GM12865 (cell line): ENCODE data around the gene FLOT1.

Experiments
- DNase-seq: peaks from one replicate; pipeline ENCODE4 v3.0.0; 2010; ENCODE audit warnings: low read depth
- H3K4me3 ChIP-seq: 2 replicates; pipeline ENCODE4 v1.5.1; 2011; ENCODE audit warnings: mild to moderate bottlenecking, low read depth, low read length, control low read depth
- CTCF ChIP-seq: IDR thresholded peaks from 2 replicates; pipeline ENCODE4 v1.5.1; 2011; ENCODE audit warnings: low read length, control low read depth, low read depth, inconsistent platforms; ENCODE audit not compliant: insufficient read depth; ENCODE audit errors: missing control alignments

FLOT1 gene

DNA sequence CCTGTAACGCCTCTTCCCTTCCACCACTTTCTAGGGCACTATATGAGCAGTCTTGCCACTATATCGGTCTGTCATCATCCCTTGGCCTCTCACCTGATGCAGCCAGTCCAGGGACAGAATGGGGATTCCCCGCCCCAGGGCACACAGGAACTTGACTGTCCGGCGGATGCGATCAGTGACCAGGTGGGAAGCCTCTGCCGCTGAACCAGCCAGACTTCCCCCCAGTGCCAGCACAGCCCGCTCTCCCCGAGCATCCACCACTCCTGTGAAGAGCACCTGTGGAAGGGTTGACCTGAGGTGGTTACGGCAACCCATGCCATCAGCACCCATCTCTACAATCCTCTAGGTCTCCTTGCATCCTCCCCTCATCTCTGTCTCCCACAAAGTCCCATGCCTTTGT, 39.5 kb downstream of the FLOT1 start:
- DNase-seq, result no peak
- H3K4me3 ChIP-seq, result no peak overlapping the region
- TF ChIP-seq CTCF, result no peak

- no peak for DNase-seq
- no peak overlapping the region for H3K4me3 ChIP-seq
- TF ChIP-seq CTCF, result no peak
Observed at GRCh38 chr6:30700340-30700739, 42.1 kb downstream of the FLOT1 start.

DNA sequence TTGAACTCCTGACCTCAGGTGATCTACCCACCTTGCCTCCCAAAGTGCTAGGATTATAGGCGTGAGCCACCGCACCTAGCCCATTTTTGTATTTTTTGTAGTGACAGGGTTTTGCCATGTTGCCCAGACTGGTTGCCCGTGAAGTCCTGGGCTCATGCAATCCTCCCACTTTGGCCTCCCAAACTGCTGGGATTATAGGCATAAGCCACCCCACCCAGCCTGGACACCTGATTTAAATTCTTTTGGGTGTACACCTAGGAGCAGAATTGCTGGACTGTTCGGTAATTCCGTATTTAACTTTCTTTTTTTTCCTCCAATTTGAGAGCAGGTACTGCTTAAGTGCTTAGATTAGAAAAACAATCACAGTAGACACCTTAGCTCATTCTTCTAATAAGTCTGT, 46.1 kb downstream of the FLOT1 start:
- H3K4me3 ChIP-seq, result no peak overlapping the region
- no peak for DNase-seq
- TF ChIP-seq CTCF, result no peak

DNA sequence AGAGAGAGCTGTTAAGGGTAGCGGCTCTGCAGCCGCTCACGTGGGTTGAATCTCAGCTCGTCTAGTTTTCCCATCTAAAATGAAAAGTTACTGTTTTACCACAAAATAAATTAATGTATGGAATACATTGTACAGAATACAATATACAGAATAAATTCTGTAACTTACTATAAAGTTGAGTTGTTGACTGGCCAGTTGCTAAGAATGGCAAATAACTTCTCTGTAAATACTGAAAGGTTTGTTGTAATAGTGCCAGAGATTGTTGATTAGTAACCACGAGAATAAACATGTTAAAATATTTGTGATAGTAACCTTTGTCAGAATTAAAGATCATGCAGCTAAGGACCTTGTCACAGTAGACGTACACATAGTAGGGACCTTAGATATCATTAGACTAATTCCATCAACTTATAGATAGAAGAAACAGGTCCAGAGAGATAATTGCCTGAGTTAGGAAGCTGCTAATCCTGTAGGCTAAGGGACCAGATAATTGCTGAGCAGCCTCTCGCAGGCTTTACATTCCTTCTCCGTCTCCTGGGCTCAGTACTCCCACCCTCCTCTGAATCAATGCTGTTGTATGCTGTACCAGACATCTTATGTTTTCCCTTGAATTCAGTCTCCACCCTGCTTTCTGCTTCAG, 51.2 kb downstream of the FLOT1 start:
- no peak for DNase-seq
- TF ChIP-seq CTCF, result no peak
- peak overlapping the region; percentile 96 for H3K4me3 ChIP-seq

- peak within 1 kb of the TSS; percentile 96 for H3K4me3 ChIP-seq
- DNase-seq, result peak; percentile 84
- no peak for TF ChIP-seq CTCF
Observed at GRCh38 chr6:30690403-30691207, 51.9 kb downstream of the FLOT1 start, which contains the start of gene NRM. NRM (minus strand) TSS chr6:30690984; CDS start chr6:30690974, 10 bp downstream.

- DNase-seq, result no peak
- no peak for TF ChIP-seq CTCF
Observed at GRCh38 chr6:30689985-30690384, 52.5 kb downstream of the FLOT1 start.

More at GRCh38 chr6:30689985-30690384, 52.5 kb downstream of the FLOT1 start:
- peak overlapping the region; percentile 96 for H3K4me3 ChIP-seq
